Bronchial epithelial cell (primary cell): ENCODE data around the gene ZC3H11A. TPM values are rescaled to one million over a fixed set of nuclear protein-coding genes. Genes with fewer than 3 reads are reported as not detected.

ENCODE experiments used
- DNase-seq: peaks from one replicate; pipeline ENCODE4 v3.0.0-alpha.2; 2010; ENCODE audit warnings: low read depth
- FAIRE-seq: peaks from 2 replicates; lab custom pipeline; 2011; peaks lifted over from hg19 to GRCh38; lab: Jason Lieb, UNC
- H3K27me3 ChIP-seq: 2 replicates; pipeline ENCODE4 v1.5.1; 2011; ENCODE audit warnings: low read length; ENCODE audit not compliant: control insufficient read depth, insufficient read depth
- H3K36me3 ChIP-seq: 2 replicates; pipeline ENCODE4 v1.5.1; 2011; ENCODE audit warnings: low read length; ENCODE audit not compliant: control insufficient read depth, insufficient read depth
- H3K4me3 ChIP-seq: 2 replicates; pipeline ENCODE4 v1.5.1; 2011; ENCODE audit warnings: mild to moderate bottlenecking, low read depth, low read length, control low read depth
- total RNA-seq: library from RNA; depleted of rRNA; stranded (reverse); fragments of >200 nt; gene quantifications from 2 replicates; pipeline ENCODE4 v1.2.1, GENCODE V29; 2014
- TF ChIP-seq, protein P1 (sequence below): IDR thresholded peaks from 2 replicates; pipeline ENCODE4 v1.5.1; 2011; ENCODE audit warnings: mild to moderate bottlenecking, moderate library complexity, low read length, control low read depth, inconsistent platforms; ENCODE audit not compliant: insufficient read depth, severe bottlenecking

The ZC3H11A gene
- total RNA-seq, 1 donor from 2014 or later, result 58.2 TPM

DNA sequence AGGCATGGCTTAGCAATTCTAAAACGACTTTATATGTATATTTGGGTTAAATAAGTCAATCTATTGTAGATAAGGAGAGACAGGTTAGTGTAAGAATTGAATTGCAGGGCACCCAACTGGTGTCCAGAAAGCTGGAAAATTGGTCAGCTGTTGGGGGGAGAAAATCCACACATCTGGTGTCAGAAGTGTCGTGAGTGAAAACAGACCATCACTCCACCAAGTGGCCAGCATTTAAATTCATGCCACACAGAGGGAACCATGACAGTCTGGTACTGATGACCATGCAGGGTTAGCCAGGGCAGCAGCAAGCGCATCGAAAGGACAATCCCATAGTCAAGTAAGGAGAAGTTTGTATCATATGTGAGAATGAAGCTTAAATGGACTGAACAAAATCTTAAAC, 18.8 kb upstream of the ZC3H11A start:
- Histone ChIP-seq H3K4me3 (no peak overlapping the region), H3K36me3 (no peaks in the 10 kb centered on the region), H3K27me3 (no peaks in the 10 kb centered on the region)
- FAIRE-seq (no peak), DNase-seq (peak; percentile 25)
- TF ChIP-seq, protein P1, sequence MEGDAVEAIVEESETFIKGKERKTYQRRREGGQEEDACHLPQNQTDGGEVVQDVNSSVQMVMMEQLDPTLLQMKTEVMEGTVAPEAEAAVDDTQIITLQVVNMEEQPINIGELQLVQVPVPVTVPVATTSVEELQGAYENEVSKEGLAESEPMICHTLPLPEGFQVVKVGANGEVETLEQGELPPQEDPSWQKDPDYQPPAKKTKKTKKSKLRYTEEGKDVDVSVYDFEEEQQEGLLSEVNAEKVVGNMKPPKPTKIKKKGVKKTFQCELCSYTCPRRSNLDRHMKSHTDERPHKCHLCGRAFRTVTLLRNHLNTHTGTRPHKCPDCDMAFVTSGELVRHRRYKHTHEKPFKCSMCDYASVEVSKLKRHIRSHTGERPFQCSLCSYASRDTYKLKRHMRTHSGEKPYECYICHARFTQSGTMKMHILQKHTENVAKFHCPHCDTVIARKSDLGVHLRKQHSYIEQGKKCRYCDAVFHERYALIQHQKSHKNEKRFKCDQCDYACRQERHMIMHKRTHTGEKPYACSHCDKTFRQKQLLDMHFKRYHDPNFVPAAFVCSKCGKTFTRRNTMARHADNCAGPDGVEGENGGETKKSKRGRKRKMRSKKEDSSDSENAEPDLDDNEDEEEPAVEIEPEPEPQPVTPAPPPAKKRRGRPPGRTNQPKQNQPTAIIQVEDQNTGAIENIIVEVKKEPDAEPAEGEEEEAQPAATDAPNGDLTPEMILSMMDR, result peak; percentile 32

DNA sequence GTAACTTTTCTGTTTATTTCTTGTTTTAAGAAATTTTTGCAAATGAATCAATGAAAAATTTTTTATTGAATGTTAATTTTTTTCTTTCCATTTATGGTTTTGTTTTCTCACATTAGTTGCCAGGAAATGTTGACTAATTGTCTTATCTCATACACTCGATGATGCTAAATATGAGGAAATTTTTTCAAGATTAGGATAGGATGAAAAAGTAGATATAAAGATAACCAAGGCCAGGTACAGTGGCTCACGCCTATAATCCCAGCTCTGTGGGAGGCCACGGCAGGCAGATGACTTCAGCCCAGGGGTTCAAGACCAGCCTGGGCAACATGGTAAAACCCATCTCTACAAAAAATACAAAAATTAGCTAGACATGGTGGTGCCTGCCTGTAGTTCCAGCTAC, 17.8 kb upstream of the ZC3H11A start:
- Histone ChIP-seq H3K4me3 (no peak overlapping the region), H3K27me3 (no peaks in the 10 kb centered on the region), H3K36me3 (no peaks in the 10 kb centered on the region)
- DNase-seq, result peak; percentile 21
- FAIRE-seq, result no peak
- TF ChIP-seq, protein P1, result no peak

DNA sequence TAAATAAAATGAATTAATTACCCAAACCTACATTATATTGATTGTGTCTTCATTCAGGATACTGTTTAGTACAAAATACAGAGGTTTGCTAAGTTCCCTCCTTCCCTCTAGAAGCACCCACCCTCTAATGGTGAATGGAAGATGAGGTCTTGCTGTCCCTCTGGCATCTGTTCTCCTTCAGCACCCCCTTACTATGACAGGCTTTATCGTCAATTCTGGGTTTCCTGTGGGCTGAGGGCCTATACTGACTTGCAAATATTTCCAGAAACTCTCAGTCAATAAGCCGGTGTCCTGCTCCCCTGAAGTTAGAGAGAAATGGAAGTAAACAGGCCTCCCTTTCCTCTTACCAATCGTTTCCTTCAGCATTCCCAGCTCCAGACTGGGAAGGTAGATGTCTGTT, 17.3 kb upstream of the ZC3H11A start:
- no peaks in the 10 kb centered on the region for H3K27me3 ChIP-seq
- no peak for FAIRE-seq
- TF ChIP-seq, protein P1, result no peak
- H3K4me3 ChIP-seq, result no peak overlapping the region
- DNase-seq, result no peak
- H3K36me3 ChIP-seq, result no peaks in the 10 kb centered on the region

DNA sequence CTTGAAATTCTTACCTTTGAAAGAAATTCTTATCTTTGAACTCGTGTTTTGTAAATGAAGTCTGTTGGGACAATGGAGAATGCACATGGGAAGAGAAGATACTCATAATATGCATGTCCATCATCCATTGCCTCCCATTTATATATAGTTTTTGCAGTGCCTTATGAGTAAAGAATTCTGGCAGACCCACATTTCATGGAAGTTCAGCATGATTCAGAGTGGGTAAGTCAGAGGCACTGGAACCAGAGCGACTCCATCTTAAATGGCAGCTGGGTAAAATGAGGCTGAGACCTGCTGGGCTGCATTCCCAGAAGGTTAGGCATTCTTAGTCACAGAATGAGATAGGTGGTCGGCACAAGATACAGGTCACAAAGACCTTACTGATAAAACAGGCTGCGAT, 16.6 kb upstream of the ZC3H11A start:
- TF ChIP-seq, protein P1, result no peak
- FAIRE-seq, result no peak
- no peak overlapping the region for H3K4me3 ChIP-seq
- H3K36me3 ChIP-seq, result no peaks in the 10 kb centered on the region
- no peak for DNase-seq
- no peaks in the 10 kb centered on the region for H3K27me3 ChIP-seq

DNA sequence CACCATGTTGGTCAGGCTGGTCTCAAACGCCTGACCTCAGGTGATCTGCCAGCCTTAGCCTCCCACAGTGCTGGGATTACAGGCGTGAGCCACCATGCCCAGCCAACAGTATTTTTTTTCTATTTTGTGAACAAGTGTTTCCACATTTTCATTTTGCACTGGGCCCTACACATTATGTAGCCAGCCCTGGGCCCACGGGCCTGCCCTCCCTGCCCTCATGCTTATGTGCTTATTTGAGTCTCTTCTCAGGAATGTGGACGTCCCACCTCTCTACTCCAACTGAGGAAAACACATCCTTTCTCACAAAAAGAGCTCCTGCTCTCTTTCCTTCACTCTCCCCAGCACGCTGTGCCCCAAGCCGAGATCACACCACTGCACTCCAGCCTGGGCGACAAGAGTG, 13.5 kb upstream of the ZC3H11A start:
- Histone ChIP-seq H3K4me3 (no peak overlapping the region), H3K36me3 (no peaks in the 10 kb centered on the region), H3K27me3 (no peaks in the 10 kb centered on the region)
- TF ChIP-seq, protein P1, result no peak
- FAIRE-seq (no peak), DNase-seq (no peak)

DNA sequence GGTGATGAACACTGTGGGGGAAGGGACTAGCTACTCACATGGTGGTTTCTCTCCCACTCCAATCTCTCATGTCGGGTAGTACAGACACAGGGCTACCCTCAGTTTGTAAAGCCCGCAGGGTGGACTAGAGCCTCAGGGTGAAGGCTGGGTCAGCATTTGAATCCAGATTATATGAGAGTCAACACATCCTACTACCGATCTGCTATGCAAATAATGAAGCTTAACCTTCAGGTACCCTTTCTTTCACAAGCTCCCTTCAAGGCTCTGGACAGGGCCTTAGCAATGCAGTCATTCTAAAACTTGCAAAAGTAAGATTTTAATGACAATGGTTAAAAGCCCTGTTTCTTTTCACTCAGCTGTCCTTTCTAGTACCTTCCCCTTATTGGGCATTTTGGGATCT, 5.5 kb upstream of the ZC3H11A start:
- DNase-seq, result no peak
- H3K4me3 ChIP-seq, result no peak overlapping the region
- H3K27me3 ChIP-seq, result no peaks in the 10 kb centered on the region
- TF ChIP-seq, protein P1, result no peak
- no peak for FAIRE-seq
- no peaks in the 10 kb centered on the region for H3K36me3 ChIP-seq
